Cardiac fibroblast (primary cell): Measurements from ENCODE around the gene ZNF726.
"Not testable (repeated sequence)": the region's sequence is repeated elsewhere in the genome, so short reads cannot be mapped to it uniquely, and the experiment has no call there.

ENCODE experiments used
- DNase-seq, 2 donors: peaks; one replicate each; pipeline versions ENCODE4 v3.0.0 to v3.0.0-alpha.2; 2010; ENCODE audit warnings: low read depth in 2 of 2
- H3K4me3 ChIP-seq, 2 donors: replicated peaks in 1 of 2; 1 replicate in 1 of 2; 2 replicates in 1 of 2; pipeline ENCODE4 v1.5.1; 2011; ENCODE audit warnings: low read depth in 2 of 2, low read length in 2 of 2, mild to moderate bottlenecking in 2 of 2, moderate library complexity in 1 of 2
- TF ChIP-seq, protein P1 (sequence below): IDR thresholded peaks from one replicate; pipeline ENCODE4 v1.5.1; 2011; ENCODE audit warnings: low read depth, mild to moderate bottlenecking, low read length, inconsistent platforms

ZNF726 gene

DNA sequence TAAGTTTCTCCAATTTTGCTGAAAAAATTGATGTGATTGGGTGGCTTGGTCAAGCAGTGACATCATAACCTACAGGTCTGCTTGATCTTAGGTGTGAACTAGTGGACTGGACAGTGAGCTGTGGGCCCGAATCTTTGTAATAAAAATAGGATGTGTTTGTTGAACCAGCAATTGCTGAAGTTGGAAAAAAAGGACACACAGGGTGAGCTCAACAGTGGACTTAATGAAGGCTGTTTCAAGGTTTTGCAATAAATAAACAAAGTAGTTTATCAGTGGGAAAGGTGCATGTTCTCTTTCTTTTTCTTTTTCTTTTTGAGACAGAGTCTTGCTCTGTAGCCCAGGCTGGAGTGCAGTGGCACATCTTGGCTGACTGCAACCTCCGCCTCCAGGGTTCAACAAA lies 30.3 kb upstream of the ZNF726 start:
- H3K4me3 ChIP-seq, result no peak overlapping the region
- no peak for DNase-seq
- TF ChIP-seq, protein P1, sequence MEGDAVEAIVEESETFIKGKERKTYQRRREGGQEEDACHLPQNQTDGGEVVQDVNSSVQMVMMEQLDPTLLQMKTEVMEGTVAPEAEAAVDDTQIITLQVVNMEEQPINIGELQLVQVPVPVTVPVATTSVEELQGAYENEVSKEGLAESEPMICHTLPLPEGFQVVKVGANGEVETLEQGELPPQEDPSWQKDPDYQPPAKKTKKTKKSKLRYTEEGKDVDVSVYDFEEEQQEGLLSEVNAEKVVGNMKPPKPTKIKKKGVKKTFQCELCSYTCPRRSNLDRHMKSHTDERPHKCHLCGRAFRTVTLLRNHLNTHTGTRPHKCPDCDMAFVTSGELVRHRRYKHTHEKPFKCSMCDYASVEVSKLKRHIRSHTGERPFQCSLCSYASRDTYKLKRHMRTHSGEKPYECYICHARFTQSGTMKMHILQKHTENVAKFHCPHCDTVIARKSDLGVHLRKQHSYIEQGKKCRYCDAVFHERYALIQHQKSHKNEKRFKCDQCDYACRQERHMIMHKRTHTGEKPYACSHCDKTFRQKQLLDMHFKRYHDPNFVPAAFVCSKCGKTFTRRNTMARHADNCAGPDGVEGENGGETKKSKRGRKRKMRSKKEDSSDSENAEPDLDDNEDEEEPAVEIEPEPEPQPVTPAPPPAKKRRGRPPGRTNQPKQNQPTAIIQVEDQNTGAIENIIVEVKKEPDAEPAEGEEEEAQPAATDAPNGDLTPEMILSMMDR, result no peak

DNA sequence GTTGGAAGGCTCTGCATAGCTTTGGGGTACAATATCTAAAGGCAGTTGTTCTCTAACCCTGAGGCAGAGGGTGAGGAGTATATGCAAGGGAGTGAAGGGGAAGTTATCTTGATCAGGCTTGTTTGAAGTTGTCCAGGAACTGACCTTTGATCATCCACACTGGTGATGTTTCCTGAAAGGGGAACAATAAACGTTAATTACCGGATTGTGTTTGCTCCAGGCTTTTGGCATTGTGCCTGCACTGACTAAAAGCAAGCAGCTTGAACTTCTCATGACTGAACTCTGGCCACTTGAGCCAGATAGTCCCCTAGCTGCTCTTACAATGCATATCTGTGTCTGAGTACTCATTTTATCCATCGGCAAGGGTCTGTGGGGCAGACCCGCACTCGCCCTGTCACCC lies 27.0 kb upstream of the ZNF726 start:
- DNase-seq, result no peak
- TF ChIP-seq, protein P1, result no peak

DNA sequence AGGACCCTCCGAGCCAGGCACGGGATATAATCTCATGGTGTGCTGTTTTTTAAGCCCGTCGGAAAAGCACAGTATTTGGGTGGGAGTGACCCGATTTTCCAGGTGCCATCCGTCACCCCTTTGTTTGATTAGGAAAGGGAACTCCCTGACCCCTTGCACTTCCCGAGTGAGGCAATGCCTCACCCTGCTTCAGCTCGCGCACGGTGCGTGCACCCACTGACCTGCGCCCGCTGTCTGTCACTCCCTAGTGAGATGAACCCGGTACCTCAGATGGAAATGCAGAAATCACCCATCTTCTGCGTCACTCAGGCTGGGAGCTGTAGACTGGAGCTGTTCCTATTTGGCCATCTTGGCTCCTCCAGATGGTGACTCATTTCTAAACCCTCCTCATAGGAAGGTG lies 18.6 kb upstream of the ZNF726 start:
- H3K4me3 ChIP-seq, DNase-seq: not testable (repeated sequence)

More for the DNA sequence above, 27.0 kb upstream of the ZNF726 start:
- H3K4me3 ChIP-seq, result no peak overlapping the region

DNA sequence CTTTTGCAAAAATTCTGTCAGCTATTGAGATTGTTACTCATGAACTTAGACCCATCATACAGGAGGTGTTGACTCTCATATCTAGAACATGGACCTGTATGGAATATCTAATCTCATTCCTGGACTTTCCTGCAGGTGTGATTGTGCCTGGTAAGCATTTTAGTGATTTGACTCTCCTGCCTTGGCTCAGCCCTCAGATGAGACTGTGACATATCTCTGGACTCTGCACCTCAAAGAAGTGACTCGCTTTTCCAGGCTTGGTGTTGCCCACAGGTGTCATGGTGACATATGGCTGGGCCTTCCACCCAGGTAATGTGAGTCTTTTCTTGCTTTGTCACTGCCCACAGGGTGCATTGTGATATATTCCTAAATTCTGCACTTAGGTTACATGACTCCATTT lies 17.8 kb upstream of the ZNF726 start:
- TF ChIP-seq, protein P1, result no peak
- H3K4me3 ChIP-seq, result no peak overlapping the region
- no peak for DNase-seq

DNA sequence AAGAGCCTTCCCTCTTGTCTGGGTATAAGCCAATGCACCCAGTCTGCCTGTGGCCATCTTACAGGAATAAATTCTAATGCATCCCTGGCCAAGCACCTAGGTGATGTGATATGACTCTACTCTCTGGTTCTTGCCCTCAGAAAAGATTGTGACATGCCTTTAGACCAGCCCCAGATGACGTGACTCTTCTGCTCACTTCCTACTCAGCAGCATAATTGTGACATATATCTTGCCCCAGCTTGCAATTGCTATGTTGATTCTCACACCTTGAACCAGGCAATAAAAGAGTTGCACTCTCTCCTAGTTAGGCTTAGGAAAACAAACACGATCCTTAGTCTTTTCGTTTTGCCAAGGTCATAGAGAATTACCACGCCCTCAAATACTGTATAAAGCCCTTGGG lies 13.3 kb upstream of the ZNF726 start:
- TF ChIP-seq, protein P1, result no peak
- no peak for DNase-seq
- no peak overlapping the region for H3K4me3 ChIP-seq

DNA sequence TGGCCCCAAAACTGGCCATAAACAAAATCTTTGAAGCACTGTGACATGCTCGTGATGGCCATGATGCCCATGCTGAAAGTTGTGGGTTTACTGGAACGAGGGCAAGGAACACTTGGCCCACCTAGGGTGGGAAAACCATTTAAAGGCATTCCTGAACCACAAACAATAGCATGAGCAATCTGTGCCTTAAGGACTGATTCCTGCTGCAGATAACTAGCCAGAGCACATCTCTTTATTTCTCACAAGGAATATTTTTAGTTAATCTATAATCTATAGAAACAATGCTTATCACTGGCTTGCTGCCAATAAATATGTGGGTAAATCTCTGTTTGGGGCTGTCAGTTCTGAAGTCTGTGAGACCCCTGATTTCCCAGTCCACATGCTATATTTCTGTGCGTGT lies 10.3 kb upstream of the ZNF726 start:
- TF ChIP-seq, protein P1, result no peak
- no peak overlapping the region for H3K4me3 ChIP-seq
- no peak for DNase-seq

DNA sequence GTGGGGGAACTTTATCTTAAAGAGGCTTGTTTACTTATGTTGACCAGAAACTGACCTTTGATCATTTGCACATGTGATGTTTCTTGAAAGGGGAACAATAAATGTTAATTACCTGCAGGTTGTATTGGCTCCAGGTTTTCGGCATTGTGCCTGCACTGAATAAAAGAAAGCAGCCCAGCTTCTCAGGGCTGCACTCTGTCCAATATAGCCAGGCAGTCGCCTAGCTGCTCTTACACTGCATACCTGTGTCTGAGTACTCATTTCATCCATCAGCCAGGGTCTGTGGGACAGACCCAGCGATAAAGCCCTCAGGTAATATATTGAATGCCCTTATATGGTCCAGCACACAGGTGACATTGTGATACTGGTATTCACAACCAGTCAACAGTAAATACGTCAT lies 8.9 kb upstream of the ZNF726 start:
- H3K4me3 ChIP-seq, result no peak overlapping the region
- no peak for DNase-seq
- TF ChIP-seq, protein P1, result no peak
